Measurements from ENCODE around the gene ATP6V0A4. TPM values are rescaled to one million over a fixed set of nuclear protein-coding genes. Genes with fewer than 3 reads are reported as not detected.

Gene ATP6V0A4
- total RNA-seq, 1 experiment from 2014 or later, result not detected

- H3K4me1 ChIP-seq (ENCODE audit: insufficient read depth, low read length, poor library complexity, severe bottlenecking), result no peaks in the 10 kb centered on the region
- H3K4me3 ChIP-seq (ENCODE audit: low read depth, low read length, poor library complexity, severe bottlenecking), result no peak overlapping the region
- H3K27ac ChIP-seq (ENCODE audit: low read depth, low read length, poor library complexity, severe bottlenecking), result no peak overlapping the region
- H3K27me3 ChIP-seq (replicated peaks; ENCODE audit: insufficient read depth, low read depth, low read length, poor library complexity), result peaks cover 31% of the 10 kb centered on the region
- no peaks in the 10 kb centered on the region for H3K36me3 ChIP-seq (ENCODE audit: insufficient read depth, low read length, poor library complexity, severe bottlenecking)
- ChIA-PET POLR2A (ENCODE audit: low non-redundant PET) (no interaction called here), CTCF (no interaction called here)
- no peak for DNase-seq (ENCODE audit: low spot score)
- no TSS peak for BruUV-seq (replicated peaks)
- TF ChIP-seq, protein P1, sequence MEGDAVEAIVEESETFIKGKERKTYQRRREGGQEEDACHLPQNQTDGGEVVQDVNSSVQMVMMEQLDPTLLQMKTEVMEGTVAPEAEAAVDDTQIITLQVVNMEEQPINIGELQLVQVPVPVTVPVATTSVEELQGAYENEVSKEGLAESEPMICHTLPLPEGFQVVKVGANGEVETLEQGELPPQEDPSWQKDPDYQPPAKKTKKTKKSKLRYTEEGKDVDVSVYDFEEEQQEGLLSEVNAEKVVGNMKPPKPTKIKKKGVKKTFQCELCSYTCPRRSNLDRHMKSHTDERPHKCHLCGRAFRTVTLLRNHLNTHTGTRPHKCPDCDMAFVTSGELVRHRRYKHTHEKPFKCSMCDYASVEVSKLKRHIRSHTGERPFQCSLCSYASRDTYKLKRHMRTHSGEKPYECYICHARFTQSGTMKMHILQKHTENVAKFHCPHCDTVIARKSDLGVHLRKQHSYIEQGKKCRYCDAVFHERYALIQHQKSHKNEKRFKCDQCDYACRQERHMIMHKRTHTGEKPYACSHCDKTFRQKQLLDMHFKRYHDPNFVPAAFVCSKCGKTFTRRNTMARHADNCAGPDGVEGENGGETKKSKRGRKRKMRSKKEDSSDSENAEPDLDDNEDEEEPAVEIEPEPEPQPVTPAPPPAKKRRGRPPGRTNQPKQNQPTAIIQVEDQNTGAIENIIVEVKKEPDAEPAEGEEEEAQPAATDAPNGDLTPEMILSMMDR (conservative IDR thresholded peaks at IDR 0.05; ENCODE audit: low read depth, low read length), result no peak
- no peak for TF ChIP-seq EZH2 (IDR thresholded peaks at IDR 0.05; ENCODE audit: borderline replicate concordance, low read depth, low read length, poor library complexity, severe bottlenecking)
- intact Hi-C loops (cut with micrococcal nuclease; ENCODE audit: unreplicated experiment), result no loop called here
- H3K9me3 ChIP-seq (ENCODE audit: low read depth, low read length, poor library complexity, severe bottlenecking), result no peaks in the 10 kb centered on the region
Observed at GRCh38 chr7:138753150-138753518, 44.9 kb downstream of the ATP6V0A4 start.

- intact Hi-C loops (cut with micrococcal nuclease; ENCODE audit: unreplicated experiment), result no loop called here
- CTCF ChIA-PET, result interaction anchor here (0.6 kb wide), 1 partner anchor 34 kb away, joined by 4 read pairs; no protein-coding TSS in a partner anchor
Observed at GRCh38 chr7:138752518-138753149, 45.4 kb downstream of the ATP6V0A4 start.

DNA sequence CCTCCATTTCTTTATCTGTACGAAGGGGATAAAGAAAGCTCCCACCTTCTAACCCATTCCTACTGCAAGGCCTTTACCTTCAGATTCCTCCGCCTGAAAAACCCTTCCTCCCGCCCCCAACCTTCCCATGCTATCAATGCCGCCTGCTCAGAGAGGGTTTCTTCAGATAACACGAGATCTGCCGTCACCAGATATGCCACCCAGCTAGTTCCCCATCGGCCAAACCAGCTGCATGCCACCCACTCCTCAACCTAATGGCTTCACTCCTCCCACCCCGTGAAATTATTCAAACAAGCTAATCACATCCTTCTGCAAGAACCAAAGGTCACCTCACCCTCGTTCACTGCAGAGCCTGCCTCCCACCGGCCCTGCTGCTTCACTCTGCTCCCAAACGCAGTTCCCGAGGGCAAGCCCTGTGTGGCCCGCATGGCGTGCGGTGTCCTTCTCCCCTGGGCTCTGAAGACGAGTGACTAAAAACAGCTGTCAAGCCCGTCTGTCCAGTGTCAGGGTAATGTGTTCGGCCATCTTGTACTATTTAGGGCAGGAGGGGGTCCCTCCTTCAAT, 47.0 kb downstream of the ATP6V0A4 start:
- Histone ChIP-seq H3K27me3 (replicated peaks; ENCODE audit: insufficient read depth, low read depth, low read length, poor library complexity) (peaks cover 20% of the 10 kb centered on the region), H3K4me3 (ENCODE audit: low read depth, low read length, poor library complexity, severe bottlenecking) (no peak overlapping the region), H3K27ac (ENCODE audit: low read depth, low read length, poor library complexity, severe bottlenecking) (no peak overlapping the region), H3K9me3 (ENCODE audit: low read depth, low read length, poor library complexity, severe bottlenecking) (no peaks in the 10 kb centered on the region), H3K4me1 (ENCODE audit: insufficient read depth, low read length, poor library complexity, severe bottlenecking) (no peaks in the 10 kb centered on the region), H3K36me3 (ENCODE audit: insufficient read depth, low read length, poor library complexity, severe bottlenecking) (no peaks in the 10 kb centered on the region)
- DNase-seq (ENCODE audit: low spot score), result no peak
- TF ChIP-seq EZH2 (IDR thresholded peaks at IDR 0.05; ENCODE audit: borderline replicate concordance, low read depth, low read length, poor library complexity, severe bottlenecking), result no peak
- TF ChIP-seq, protein P1 (conservative IDR thresholded peaks at IDR 0.05; ENCODE audit: low read depth, low read length), result no peak
- no TSS peak for BruUV-seq (replicated peaks)
- intact Hi-C loops (cut with micrococcal nuclease; ENCODE audit: unreplicated experiment), result no loop called here
- CTCF ChIA-PET, result no interaction called here
- POLR2A ChIA-PET (ENCODE audit: low non-redundant PET), result no interaction called here

More at GRCh38 chr7:138752518-138753149, 45.4 kb downstream of the ATP6V0A4 start:
- Histone ChIP-seq H3K27me3 (replicated peaks; ENCODE audit: insufficient read depth, low read depth, low read length, poor library complexity) (peaks cover 26% of the 10 kb centered on the region), H3K9me3 (ENCODE audit: low read depth, low read length, poor library complexity, severe bottlenecking) (no peaks in the 10 kb centered on the region), H3K36me3 (ENCODE audit: insufficient read depth, low read length, poor library complexity, severe bottlenecking) (no peaks in the 10 kb centered on the region), H3K4me1 (ENCODE audit: insufficient read depth, low read length, poor library complexity, severe bottlenecking) (no peaks in the 10 kb centered on the region), H3K4me3 (ENCODE audit: low read depth, low read length, poor library complexity, severe bottlenecking) (no peak overlapping the region), H3K27ac (ENCODE audit: low read depth, low read length, poor library complexity, severe bottlenecking) (no peak overlapping the region)
- DNase-seq (ENCODE audit: low spot score), result no peak
- TF ChIP-seq EZH2 (IDR thresholded peaks at IDR 0.05; ENCODE audit: borderline replicate concordance, low read depth, low read length, poor library complexity, severe bottlenecking), result no peak
- TF ChIP-seq, protein P1 (conservative IDR thresholded peaks at IDR 0.05; ENCODE audit: low read depth, low read length), result no peak
- BruUV-seq (replicated peaks), result no TSS peak
- POLR2A ChIA-PET (ENCODE audit: low non-redundant PET), result no interaction called here

Data from A673 (cell line).